ENCODE data around the gene IL9.
"Not testable (repeated sequence)": the region's sequence is repeated elsewhere in the genome, so short reads cannot be mapped to it uniquely, and the experiment has no call there.

The IL9 gene

DNA sequence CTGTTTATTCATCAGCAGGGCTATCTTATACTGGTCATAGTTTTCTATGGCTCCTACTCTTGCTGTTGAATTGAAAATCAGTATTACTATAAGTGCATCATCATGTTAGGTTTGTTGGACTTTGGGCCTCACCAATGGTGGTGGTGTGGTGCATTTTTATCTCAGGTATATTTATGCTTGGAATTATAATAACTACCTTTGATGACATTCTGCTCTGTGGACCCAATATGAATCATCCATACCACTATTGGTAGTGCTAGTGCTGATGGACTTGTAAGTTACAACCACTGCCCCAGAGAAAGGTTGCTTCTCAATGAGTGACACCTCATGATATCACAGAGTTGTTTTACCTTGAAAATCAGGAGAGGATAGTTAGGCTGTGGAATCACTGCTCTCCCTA, 28.0 kb downstream of the IL9 start:
- DNase-seq: no peak

DNA sequence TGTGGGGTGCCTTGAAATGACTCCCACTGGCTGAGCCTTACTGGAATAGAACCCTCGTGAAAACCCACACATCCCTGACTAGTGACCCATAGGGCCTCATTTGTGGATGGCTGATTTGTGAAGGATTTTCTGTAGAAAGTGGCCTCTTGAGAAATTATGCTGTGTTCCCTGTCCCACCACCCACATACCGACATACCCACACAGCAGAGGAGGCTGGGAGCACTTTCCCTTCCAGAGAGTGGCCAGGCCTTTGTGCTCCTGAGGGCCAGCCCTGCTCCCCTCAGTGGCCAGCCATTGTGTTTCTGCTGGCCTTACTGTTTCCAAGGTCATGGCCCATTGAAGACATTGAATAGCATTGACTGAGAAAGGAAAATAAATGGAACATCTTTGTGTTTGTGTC, 29.6 kb downstream of the IL9 start:
- DNase-seq: no peak

DNA sequence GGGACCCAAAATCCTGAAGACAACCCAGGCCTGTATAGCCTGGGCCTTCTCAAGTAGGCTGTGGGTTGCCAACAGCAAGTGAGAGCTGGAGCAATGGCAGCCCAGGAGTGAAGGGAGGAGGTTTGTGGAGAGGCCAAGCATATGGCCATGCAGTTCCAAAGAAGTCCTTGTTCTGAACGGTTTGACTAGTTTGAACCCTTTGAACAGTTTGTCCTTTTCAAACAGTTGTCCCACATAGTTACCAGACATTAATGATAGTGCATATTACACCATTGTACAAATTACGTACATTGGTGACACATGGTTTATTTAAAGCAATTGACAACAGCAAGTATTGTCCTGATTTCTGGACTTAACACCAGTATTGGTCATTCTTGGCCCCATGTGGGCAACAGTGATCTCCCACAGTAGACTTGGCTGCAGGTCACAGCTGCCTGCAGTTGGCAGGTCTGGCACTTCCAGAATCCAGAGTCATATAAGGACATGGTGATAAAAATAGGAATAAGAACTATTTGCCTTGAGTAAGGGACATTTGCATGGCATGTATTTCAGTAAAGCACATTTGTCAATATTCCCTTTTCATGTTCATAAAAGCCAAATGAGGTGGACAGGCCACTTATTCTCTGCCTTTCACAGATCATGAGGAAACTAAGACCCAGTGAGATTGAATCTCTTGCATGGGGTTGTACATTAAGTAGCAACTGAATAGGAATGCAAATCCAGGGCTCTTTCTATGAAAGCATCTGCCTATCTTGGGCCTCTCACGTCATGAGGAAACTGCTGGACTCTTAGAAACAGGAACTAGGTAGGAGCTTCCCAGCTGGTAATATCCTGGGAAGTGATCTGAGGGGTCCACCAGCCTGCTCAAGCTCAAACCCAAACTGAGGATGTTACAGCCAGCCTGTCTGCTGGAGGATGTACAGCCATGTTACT, 30.9 kb downstream of the IL9 start:
- no peak for DNase-seq

DNA sequence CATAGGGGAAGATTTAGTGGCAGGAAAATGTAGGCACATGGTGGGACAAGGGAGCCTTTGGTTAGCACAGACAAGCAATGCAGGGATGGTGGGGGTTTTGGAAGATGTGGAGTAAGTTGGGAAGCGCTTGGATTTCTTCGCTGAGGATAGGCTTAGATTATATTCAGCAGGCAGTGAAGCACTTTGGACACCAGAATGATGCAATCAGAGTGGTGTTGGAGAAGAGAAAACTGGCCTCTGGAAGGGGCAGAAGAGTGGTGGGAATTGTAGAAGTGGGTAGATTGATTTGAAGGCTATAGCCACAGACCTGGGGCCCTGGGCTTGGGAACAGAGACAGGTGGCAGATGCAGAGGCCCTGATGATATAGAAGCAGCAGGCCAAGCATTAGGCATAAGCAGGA, 32.9 kb downstream of the IL9 start:
- no peak for DNase-seq

DNA sequence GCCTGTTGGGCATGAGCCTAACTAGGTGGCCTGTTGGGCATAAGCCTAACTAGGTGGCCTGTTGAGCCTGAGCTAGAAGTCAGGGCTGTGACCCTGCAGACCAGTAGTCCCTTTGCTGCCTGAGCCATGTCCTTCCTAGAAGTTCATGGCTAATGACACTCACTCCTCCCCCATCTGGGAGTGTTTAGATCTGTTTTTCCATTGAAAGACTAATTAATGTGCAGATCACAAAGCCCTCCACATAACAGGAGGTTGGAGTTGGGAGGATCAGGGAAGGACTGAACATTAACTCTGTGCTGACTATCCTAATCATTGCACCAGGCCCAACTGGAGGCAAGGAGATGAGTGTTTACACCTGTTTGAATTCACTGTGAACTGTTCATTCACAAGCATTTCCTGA, 33.6 kb downstream of the IL9 start:
- no peak for DNase-seq

DNA sequence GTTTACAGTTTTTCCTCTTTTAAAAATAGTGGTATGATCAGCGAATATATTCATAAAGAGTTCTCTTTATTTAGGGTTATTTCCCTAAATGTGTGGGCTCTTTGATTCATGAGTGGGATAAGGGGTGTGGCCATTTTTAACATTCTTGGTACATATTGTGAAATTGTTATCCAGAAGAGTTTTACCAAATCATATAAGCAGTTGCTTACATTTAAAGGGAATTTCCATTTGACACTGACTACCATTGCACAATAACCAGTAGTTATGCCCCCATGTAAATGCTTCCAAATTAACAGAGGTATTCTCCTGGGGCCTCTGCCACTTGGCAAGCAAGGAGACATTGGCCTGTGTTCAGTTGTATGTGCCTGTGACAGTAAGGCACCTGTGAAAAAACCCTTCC, 34.0 kb downstream of the IL9 start:
- no peak for DNase-seq

DNA sequence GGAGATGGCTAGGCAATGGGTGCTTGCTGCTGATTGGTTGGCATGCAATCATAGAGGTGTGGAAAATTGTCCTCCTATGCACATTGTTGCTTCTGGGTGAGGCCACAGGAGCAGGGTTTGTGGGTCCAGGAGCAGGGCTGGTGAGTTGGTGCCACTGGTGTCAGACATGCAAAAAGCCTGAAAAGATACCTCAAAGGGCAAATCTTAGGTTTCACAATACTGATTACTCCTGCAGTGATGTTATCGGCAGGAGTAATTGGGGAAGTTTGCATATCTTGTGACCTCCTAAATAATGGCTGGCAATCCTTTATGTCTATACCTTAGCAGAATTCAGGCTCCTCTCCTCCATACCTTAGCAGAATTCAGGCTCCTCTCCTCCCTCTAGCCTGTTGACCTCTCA, 36.0 kb downstream of the IL9 start:
- no peak for DNase-seq

DNA sequence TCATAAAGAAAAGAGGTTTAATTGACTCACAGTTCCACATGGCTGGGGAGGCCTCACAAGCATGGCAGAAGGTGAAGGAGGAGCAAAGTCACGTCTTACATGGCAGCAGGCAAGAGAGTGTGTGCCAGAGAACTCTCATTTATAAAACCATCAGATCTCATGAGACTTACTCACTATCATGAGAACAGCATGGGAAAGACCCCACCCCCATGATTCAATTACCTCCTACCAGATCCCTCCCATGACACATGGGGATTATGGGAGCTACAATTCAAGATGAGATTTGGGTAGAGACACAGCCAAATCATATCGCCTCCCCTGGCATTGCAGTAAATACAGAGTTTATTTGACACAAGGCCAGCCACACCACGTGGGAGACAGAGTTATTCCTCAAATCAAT, 36.5 kb downstream of the IL9 start:
- not testable (repeated sequence) for DNase-seq

DNA sequence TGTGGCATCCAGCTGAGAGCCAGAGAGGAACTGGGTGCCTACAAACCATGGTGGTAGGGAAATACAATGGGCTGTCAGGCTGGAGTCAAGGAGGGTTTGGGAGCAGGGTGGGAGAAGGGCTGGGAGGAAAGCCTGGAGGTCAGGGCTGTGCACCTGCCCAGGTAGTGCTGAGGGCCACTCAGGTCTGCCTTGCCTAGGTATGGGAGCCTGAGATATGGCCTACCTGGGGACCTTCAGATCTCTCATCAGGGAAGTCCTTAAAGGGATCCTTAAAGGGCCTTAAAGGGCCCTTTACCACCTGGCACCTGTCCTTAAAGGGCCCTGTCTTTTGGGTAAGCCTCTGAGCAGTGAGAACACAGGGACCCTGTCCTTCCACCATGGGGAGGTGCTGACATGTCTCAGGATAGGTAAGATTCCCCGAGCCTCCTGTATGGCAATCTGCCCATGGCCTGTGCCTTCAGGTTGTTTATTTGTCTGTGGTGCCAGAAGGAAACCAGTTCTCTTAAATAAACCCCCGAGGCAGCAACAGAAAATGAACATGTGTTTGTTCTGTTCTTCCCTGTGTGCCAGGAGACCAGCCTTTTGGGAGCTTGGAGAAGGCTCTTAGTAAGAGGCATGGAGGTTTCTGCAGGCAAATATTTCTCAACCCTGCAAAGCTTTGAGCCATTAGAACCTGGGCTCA, 37.9 kb downstream of the IL9 start:
- DNase-seq: no peak

DNA sequence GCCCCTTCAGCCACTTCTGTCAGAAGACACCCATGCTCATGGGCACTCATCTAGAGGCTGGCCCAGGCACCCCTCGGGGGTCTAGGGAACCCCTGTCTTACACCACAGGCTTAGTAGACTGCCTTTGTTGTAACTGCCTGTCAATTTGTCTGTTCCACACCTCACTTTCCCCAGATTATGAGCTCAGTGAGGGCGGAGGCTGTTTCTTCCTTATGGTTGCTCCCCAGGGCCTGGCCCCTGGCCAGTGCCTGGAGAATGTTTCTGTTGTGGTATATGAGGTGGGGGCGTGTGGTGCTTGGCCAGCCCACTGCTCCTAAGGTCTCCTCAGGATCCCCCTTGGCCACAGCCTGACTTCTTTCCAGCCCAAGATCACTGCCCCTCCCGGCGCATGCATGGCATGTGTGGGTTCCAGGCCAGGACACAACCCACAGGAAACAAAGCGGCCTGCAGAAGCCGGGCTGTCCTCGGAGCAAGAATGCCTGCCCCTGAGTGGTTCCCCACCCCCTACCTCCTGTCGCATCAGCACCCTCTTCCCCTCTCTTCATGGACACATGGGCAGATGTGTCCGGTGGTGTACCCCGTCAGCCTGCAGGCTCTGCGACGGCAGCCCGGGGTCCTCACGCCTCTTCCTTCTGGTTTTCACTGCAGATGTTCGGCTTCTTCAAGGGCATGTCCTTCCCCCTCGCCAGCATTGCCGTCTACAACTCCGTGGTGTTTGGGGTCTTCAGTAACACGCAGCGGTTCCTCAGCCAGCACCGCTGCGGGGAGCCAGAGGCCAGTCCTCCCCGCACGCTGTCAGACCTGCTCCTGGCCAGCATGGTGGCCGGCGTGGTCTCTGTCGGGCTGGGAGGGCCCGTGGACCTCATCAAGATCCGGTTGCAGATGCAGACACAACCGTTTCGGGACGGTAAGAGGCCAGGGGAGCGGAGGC, 43.5 kb downstream of the IL9 start:
- DNase-seq: no peak

DNA sequence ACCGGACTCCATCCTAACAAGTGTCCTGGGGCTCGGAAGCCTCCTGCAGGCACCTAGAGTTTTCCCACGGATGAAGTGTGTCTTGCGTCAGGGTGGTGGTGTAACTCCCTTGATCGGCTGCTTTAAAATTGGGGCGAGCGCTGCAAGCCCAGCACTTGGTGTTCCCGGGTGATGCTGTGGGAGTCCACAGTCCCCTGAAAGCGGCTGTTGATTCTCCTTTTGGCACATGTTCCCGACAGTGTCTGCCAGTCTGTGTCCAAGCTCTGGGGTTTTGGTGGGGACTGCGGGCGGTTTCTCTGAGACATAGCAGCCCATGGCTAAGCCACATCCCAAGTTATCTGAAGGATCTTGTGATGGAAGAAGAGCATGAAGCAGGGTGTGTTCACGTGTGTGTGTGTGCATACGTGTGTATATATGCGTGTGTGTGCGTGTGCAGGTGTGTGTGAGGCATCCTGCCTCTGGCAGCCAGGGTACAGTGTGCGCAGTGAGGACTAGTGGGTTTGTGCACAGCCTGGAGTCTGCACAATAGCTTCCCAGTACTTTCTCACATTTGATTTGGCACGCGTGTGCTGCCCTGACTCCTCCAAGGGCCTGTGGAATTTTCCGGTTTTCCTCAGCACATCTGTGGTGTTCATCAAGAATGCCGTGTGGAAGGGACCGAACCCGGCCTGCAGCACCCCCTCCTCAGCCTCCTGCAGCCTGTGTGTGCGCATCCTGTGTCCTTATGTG, 44.3 kb downstream of the IL9 start:
- DNase-seq: no peak

DNA sequence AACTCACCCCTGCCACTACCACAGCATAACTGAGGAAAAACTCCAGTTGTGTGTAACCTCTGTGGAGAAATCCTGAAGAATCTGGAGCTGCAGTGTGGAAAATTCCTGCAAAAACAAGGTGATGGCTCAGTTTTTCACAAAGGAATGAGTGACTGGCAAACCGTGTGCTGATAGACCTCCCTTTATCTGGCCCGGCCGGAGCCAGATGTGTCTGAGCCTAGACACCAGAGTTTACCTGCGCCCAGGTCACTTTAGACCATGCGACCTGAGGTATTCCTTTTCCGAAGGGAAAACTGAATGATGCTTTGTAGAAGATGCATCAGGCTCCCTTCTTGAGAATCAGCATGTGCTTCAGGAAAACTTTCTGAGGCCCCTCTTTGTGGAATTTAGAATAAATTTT, 45.0 kb downstream of the IL9 start:
- no peak for DNase-seq

DNA sequence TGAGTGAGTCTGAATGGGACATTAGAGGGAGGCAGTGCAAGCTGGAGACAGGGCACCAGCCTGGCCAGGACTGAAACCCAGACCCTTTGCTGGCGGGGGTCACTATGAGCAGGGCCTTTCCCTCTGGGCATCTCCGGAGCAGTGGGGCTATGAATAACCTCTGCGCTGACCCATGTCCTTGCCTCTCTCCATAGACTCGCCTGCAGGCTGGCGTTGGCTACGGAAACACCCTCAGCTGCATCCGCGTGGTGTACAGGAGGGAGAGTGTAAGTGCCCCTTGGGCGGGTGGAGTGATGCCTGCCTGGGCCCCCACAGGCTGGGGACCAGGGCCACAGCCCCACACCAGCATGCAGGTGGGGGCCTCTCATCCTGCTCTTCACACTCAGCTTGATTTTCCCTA, 45.4 kb downstream of the IL9 start:
- no peak for DNase-seq

DNA sequence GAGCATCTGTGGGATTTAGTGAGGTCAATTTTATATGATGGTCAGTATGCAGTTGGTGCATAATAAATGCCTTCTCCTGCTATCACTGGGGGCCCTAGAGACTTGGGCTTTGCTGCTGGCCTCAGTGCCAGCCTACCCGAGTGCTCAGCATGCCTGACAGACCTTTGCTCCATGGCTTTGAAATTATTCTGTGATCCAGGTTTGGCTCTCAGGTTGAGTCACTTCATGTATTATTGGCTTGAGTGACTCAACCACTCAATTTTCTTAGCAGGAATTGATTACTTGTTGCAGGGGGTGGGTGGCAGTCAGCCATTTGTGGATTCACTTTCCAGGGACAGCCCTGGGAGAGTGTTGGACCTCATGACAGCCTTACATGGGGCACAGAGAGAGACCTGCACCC, 47.7 kb downstream of the IL9 start:
- DNase-seq: no peak

DNA sequence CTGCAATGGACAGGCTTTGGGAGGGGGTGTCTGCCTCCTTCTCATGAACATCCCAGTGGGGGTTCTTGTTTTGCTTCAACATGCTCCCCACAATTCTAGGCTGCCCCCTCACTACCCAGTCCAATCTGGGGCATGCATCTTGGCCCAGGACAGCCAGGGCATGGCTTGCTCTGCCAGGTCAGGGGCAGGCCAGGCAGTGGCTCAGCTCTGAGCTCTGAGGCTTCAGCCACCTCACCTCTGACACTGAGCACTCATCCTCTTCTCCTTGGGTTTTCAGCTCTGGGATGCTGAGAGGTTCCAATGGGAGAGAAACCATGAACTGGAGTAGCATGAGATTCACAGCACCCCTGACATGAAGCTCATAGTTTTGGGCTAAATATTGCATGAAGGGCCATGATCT, 49.3 kb downstream of the IL9 start:
- no peak for DNase-seq

DNA sequence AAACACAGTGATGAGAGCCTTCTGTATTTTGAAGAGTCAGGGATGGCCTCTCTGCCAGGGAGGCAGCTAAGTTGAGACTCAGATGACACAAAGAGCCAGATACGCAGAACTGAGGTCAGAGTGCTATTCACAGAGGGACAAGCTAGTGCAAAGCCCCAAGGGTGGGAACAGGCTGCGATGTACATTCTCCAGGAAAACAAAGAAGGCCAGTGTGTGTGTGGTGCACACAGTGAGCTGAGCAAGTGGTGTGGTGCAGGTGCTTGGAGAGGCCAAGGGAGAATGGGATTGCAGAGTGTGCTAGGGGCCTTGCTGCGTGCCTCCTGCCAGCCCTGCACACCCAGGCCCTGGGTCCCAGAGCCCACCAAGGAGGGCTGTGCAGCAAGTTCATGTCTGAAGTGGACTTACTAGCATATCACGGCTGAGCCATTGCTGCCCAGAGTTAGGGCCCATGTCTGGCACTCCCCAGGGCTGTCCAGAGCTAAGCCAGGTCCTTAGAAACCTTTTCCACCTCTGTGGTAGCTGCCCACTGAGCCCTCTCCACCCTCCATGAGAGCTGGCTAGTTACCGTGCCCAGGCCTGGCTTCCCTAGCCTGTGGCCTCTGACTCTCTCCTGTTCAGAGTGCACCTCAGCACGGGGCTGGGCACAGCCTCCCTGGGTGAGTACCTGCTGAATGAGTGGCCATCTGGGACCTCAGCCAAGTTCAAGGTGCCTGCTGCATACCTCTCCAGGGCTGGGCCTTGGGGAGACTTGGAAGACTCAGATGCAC, 51.9 kb downstream of the IL9 start:
- DNase-seq: no peak

DNA sequence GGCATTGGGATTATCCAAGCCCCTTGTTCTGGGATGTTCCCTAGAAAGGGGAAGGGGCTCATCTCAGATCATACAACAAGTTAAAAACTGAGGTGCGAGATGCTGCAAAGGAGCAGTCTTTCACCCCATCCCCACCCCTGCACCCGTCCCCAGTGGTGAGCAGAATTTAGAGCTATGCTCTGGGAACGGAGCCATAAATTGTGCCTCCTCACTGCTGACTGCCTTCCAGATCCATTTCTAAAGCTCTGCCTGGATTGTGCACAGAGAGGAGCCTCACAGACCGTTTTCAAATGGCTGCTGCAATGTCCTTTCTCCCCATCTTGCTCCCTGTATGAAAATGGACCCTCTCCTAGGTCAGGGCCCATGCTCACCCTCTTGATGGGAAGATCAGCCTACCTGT, 52.9 kb downstream of the IL9 start:
- DNase-seq: no peak

Data from fibroblast of skin of back (primary cell).